IMR-90 (cell line): ENCODE results near the gene SUV39H2.
"Not testable (repeated sequence)": the region's sequence is repeated elsewhere in the genome, so short reads cannot be mapped to it uniquely, and the experiment has no call there.

Experiments
- BHLHE40 ChIP-seq: fragments of 150-350 bp; IDR thresholded peaks from 2 replicates; pipeline ENCODE4 v1.6.1; 2016; ENCODE audit warnings: mild to moderate bottlenecking, low read depth, low read length
- POLR2A ChIP-seq: IDR thresholded peaks from 2 replicates; pipeline ENCODE4 v1.6.1; 2012; ENCODE audit warnings: mild to moderate bottlenecking, low read depth, low read length
- TF ChIP-seq, protein P1 (sequence below): conservative IDR thresholded peaks from 2 replicates; pipeline ENCODE4 v1.5.1; 2012; ENCODE audit warnings: mild to moderate bottlenecking, low read depth, low read length, improper control_type of control experiment

DNA sequence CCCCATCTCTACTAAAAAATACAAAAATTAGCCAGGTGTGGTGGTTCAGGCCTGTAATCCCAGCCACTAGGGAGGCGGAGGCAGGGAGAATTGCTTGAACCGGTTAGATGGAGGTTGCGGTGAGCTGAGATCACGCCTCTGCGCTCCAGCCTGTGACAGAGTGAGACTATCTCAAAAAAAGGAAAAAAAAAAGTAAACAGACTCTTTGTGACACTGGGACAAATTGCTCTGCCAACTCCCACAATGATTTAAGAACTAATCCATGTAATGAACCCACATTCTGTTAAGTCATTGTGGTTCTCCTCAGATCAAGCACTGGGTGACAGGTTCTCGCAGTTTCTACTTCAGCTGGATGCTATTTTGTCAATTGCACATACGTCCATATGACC lies 64.3 kb downstream of the SUV39H2 start:
- TF ChIP-seq POLR2A, BHLHE40: not testable (repeated sequence)
- TF ChIP-seq, protein P1, sequence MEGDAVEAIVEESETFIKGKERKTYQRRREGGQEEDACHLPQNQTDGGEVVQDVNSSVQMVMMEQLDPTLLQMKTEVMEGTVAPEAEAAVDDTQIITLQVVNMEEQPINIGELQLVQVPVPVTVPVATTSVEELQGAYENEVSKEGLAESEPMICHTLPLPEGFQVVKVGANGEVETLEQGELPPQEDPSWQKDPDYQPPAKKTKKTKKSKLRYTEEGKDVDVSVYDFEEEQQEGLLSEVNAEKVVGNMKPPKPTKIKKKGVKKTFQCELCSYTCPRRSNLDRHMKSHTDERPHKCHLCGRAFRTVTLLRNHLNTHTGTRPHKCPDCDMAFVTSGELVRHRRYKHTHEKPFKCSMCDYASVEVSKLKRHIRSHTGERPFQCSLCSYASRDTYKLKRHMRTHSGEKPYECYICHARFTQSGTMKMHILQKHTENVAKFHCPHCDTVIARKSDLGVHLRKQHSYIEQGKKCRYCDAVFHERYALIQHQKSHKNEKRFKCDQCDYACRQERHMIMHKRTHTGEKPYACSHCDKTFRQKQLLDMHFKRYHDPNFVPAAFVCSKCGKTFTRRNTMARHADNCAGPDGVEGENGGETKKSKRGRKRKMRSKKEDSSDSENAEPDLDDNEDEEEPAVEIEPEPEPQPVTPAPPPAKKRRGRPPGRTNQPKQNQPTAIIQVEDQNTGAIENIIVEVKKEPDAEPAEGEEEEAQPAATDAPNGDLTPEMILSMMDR: not testable (repeated sequence)
